GM21447 (cell line): ENCODE data around the gene NTRK3.

ENCODE experiments used
- ATAC-seq: cut with Tn5 transposase; IDR thresholded peaks from one replicate; pipeline ENCODE4 v1.9.1; 2021; ENCODE audit not compliant: unreplicated experiment

Gene NTRK3

DNA sequence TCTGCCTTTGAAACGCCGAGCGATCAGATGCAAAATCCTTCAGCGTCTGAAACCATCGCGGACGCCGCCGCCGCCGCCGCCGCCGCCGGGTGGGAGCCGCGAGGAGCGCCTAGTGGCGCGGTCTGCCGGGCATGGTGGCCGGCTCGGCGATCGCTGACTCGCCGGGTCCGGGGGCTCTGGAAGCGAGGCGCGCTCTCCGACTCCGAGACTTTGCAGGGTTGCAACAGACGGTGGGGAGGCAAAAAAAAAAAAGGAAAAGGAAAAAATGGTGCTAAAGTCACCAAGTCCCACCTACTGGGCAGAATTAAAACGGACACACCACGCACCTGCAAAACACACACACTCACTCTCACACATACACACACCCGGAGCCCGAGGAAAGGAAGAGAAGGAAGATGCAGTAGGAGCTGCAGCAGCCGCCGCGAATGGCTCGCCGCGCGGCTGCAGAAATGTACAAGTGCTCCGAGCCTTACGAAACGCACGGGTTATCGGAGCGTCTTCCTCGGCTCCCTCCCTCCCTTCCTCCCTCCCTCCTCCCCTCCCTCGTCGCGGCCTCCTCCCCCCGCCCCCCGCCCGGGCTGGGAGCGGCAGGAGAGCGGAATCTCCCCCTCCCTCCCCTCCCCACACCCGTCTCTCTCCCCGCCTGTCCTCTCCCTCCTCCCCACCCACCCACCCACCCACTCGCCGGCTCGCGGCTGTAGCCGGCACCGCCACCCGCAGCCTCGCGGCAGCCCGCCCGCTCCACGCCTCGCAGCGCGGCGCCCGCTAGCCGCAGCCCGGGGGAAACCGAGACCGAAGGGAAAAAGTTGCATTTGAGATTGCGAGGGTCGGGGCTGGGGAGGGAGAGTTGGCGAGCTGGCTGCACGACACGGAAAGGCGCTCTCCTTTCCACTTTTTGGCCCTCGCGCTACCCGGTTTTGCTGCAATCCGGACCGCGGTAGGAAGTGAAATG lies at the start of gene NTRK3:
NTRK3 (minus strand) TSS at position 461 of the 952 bp plus-strand sequence. CDS start 586 bp downstream, outside the sequence.
- no peak for ATAC-seq

DNA sequence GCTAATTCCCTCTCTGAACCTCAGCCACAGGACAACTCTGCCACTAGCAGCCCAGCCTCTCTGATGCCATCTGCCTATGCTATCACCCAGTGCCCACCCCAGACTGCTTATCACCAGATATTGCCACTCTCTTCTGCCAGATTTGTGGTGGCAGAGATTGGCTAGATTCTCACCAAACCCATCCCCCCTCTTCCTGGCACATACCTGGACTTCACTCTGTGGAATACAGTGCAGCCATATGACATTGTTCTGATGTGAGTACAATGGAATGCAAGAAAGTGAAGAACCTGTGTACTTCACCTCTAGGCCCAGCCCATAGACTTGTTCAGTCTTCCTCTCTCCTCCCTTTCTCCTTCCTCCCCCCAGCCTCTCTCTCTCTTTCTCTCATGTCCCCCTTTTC lies 46.9 kb upstream of the NTRK3 start:
- no peak for ATAC-seq

DNA sequence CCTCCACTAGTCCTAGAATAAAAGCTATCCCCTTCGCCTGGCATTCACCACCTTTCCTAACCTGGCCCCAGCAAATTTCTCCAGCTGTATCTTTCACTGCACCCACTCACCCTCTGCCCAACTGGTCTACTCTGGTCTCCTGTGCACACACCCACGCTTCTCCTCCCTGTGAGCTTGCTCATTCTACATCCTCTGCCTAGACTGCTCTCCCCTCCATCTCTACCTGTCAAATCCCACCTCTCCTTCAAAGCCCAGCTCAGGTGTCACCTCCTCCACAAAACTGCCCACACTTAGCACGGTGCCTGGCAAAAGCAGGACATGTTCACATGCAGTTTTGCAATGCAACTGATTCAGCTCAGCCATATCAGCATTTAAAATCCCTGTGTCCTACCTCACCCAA lies 45.8 kb upstream of the NTRK3 start:
- ATAC-seq = no peak

DNA sequence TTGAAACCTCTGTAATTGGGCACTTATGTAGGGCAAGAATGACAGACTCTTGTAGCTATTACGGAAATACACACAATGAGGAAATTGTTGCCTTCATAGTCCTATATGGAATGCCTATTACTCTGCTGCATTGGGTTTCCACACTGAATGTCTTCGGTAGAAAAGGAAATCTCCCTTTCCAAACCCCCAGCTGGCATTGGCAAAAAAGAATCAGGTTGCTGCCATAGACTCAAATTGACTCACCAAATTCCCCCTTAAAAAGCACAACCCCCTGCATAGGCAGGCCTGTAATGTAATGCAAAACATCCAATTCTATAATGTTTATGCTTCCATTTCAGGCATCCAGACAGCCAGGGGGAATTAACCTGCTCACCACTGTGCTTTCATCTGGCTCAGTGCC lies 44.8 kb upstream of the NTRK3 start:
- no peak for ATAC-seq

DNA sequence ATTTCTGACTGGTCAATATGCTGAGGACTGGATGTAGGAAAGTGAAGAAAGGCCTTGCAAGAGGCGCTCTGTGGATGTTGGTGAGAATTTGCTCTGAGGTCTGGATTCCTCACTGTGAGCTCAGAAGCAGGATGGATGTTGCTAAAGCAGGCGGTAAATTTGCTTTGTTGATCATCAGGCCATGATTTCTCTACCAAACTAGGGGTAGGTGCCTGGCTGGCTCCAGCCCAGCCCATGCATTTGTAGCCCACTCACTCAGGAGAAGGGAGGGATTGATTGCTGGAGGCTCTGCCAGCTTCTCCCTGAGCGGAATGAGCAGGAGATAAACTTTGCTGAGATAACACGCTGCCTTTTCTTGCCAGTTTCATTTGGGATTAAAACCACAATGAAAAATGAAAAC lies 44.3 kb upstream of the NTRK3 start:
- no peak for ATAC-seq

DNA sequence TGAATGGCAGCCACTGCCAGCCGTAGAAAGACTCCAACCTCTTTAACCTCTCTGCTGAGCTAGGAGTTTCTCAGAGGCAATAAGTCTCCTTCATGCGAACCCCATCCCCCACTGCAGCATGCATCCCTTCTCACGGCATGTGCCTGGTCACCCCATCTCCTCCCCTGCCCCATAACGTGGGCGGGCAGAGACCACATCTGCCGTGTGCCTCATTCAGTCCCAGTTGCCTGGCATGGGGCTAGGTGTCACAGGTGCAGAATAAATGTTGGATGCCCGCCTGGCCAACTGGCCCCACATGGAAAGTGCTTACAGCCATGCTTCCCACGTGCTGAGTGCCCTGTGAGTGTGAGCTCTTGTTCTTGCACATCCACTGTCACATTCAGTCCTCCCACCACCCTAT lies 43.5 kb upstream of the NTRK3 start:
- no peak for ATAC-seq

DNA sequence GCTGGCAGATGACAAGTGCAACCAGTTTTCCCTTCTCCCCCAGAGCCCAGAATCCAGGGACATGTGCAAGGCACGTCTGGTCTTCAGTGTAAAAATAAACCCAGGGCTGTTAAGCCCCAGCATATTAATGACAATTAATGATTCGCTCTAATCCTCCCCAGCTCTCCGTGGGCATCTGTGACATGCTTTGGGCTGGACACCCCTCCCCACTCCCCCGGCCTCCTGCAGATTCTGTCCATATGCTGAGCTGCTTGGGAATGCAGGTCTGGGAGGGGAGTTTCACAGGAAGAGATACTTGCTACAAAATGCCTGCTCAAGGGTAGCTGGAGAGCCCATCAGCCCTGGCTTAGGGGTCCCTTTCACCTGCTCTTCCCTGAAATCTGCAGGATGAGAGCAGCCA lies 43.0 kb upstream of the NTRK3 start:
- no peak for ATAC-seq

DNA sequence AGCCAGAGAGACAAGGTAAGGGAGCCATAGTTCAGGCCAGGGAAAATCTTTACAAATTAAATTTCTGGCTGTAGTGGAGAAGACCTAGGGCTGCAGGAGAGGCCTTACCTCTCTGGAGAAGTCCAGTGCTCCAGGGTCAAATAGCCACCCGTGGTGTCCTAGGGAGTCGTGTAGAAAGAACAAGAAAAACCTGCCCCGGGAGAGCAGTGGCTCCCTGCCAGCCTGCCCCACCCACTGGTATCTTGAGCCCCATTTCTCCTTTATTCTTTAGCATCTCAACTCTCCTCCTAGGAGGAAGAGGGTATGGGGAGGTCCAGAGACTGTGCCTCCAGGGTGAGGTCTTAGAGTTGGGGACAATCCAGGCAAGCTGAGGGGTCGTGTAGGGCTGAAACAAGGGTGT lies 32.1 kb upstream of the NTRK3 start:
- no peak for ATAC-seq

DNA sequence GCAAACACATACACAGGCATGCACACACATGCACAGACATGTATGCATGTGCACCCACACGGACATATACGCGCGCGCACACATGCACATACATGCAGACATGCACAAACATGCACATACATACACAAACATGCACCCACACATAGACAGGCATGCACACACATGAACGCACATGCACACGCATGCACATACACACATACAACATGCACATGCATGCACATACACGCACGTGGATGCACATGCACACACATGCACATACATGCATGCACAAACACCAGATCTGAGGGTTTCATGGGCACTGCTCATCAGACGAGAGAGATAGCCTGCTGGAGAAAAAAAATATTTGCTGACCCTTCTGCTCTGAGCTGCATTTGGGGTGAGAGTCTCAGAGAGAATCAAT lies 31.7 kb upstream of the NTRK3 start:
- ATAC-seq = no peak

DNA sequence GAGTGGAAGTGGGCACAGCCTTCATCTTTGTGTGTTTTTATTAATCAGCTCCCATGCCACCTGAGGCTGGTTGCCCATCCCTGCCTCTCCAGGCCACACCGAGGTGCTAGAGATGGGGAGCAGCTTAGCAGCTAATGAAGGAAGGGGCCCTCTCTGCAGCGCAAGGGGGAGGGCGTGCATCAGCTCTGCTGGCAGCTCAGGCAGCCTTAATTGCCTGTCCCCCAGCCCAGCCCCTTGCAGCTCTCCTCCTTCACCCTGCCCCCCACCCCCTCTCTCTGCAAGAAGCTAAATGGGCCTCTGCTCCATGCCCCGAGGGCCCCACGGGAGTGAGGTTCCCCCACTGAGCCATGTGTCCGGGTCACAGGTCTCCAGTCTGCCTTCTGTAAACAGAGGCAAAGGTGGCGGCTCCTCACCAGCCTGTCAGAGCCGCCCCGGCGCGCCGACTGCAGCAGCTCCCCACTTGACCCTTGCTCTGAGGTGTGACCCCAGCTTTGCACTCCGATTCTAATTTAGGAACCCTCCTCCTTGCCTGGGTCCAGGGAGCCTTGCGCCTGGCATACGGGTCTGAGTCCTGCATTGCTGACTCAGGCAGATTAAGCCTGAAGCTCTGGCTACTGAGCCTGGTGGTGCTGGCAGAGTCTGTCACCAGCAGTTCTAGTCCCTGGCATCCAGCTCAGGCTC lies 27.9 kb upstream of the NTRK3 start:
- ATAC-seq = no peak

DNA sequence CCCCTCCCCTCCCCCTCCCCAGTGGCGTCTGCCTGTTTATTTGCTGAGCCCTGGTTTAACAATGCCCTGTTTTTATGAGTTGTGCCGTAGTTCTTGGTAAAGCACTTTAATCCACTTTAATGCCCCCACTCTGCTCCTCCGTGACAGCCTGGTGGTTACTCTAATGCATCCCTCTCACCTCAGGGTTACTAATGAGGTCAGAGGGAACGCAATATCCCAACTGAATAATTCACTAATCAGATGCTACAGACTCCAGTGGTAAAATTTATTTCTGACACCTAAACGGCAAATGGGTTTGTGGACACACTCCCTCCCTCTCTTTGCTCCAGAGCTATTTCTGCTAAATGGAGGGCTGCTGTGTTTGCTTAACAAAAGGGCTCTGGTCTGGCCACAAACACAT lies 26.1 kb upstream of the NTRK3 start:
- no peak for ATAC-seq

DNA sequence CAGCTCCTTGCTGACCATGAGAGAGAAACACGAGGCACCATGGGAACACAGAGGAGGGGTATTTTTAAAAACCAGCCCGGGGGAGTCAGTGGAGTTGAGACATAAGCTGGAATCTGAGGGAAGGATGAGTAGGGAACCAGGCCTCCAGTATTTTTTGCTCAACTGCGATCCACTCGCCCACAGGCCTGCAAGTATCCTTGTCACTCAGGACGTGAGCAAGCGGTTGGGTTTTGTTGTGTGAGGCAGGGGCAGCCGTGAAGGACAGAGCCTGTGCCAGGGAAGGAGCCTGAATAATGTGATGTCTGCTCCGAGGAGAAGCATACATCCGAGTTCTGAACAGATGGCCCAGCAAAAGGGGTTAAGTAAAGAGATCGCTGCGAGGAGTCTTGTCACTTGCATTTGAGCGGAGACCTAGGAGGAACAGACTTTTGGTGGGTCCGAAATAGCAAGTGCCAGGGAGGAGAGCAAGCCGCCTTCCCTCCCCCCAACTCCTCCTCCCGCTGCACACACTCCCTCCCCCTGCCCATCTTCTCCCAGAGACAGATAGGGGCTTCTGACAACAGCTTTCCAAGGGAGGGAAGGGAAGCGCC lies 20.4 kb upstream of the NTRK3 start:
- ATAC-seq = no peak

DNA sequence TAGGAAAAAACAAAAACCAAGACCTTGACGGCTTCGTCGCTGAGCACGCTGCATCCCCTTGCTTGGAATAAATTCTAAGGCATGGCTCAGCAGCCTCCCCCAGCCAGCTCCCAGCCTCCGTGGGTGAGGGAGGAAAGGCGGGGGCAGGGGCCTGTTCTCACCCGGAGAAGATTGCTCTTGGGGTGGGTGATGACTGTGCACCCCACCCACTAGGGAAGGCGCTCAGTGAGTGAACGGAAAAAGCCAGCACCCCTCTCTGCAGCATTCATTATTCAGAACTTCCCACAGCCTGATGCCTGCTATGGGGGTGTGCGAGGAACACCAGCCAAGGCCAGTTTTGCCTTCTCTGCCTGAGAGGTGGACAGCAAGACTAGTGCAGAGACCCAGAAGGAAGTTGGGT lies 19.3 kb upstream of the NTRK3 start:
- no peak for ATAC-seq

DNA sequence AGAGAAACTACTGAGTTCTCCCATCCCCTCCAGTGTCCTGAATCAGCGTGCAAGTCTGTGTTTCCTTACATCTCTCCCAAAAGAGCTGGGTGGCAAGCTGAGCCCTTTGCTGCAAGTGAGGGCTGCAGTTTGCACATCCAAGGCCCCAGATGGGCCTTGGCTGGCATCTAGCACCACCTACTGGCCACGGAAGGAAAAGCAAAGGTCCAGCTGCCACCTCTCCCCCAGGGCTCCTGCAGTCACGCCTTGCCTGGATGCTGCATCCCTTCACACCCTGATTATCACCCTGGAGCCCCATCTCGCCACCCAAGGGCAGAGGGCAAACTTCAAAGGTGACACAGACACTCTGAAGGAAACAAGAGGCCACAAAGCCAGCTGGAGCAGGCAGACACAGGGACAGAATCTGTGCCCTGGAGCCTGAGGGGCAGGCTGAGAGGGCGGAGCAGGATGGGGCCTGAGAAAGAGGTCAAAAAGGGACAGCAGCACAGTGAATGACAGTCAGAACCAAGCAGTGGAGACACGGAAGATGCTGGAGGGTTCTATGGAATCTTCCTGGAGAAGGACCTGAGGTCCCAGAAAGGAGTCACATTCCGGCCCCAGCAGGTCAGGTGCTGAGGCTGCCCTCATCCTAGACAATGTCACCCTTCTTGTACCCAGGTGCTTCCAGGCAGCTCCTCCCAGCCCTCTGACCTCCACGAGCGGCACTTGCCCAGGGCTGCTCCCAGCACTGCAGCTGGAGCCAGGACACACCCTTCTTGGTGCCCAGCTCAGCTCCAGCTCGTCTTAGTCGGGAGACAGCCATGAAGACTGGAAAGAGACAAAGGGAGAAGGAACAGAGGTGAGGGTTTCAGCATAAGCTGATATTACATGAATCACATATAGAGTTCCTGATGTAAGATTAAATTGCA lies 18.3 kb upstream of the NTRK3 start:
- no peak for ATAC-seq

DNA sequence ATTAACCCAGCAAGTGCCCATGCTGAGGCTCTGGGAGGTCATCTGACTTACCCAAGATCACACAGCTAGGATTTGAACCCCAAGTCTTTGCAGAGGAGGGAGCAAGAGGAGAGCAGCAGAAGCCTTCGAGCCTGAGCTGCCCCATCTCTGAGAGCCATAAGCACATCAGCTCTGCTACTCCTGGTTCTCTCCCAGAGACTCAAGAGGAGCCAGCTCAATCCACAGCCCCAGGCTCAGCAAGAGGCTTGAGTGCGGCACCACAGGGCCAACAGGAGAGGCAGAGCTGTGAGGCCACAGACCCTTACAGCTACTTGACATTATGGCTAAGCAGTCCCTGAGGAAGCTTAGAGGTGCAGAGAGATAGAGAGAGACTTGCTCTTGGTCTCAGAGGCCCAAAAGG lies 15.9 kb upstream of the NTRK3 start:
- ATAC-seq = no peak

DNA sequence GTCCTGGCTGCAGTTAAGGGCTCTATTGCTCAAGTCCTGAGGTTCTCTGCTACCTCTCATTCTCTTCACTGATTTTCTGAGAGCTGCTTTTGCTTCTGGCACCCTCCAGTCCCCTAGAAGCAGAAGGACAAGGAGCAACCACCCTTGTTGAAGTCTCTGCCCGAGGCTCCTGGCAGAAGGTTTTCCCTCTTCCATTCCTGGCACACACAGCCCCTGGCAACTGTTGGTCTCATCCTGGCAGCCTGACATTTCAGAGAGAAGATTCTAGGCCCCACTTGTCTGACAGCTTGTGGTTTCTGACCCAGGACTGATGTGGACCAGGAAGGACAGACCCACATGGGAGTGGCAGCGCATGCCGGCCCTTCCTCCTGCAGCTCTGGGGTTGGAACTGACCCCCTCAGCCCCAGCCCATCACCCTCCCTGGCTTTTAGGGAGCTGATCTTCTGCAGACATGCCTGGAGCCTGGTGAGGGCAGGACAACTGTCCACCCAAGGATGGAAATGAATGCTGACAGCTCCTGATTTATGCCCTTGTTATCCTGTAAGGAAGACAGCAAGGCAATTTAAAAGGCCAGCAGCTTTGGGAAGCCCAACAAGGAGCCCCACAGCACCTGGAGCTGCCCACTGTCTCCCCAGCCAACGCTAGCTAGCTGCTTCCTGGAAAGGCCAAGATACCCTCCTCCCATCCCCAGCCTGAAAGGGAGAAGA lies 13.0 kb upstream of the NTRK3 start:
- no peak for ATAC-seq

DNA sequence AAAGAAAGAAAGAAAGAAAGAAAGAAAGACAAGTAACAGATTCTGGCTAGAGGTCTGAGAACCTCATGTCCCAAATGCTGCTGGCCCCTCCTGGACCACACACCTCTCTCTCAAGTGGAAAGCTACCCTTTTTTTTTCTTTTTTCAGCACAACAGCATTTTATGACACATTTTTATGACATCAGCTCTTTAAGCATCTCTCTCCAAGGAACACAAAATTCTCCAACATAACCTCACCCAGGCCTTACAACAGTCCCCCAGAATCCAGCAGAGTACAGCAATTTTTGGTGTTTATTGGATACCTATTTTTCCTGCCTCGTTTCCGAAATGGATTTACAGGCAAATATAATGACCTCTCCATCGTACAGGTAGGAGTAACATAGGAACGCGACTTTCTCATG lies 11.2 kb upstream of the NTRK3 start:
- ATAC-seq = no peak

DNA sequence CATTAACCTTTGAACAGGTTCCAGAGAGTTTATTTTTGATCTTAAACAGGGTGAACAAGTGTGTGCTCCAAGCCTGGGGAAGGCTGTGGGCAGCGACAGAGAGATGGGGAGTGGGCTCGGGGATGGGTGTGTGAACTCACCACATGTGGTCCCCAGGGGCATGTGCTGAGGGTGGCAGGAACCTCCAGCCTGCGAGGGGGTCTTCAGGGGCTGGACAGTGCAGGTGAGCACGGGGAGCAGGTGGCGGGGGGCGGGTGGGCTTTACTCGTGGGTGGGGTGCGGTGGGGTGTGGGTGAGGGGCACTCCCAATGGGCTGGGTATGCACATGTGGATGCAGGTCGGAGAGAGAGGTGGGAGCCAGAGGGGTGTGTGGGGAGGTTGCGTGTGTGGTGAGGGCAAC lies 9.6 kb upstream of the NTRK3 start:
- ATAC-seq = no peak

DNA sequence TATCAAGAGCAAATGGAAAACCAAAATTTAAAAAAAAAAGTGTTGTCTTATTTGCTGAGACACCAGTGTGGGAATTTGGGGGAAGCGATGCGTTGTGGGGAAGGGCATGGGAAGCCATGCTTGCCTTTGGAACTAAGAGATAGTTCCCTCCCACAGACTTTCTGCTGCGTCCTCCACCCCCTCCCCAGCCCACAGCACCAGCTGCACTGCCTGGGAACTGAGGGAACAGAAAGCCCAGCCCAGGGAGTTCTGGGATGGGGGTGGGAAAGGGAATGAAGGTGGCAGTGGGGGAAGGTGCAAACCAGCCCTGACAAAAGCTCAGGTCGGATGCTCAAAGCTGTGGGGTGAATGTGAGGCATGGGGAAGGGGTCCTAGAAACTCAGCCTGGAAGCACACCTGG lies 8.1 kb upstream of the NTRK3 start:
- ATAC-seq = no peak

DNA sequence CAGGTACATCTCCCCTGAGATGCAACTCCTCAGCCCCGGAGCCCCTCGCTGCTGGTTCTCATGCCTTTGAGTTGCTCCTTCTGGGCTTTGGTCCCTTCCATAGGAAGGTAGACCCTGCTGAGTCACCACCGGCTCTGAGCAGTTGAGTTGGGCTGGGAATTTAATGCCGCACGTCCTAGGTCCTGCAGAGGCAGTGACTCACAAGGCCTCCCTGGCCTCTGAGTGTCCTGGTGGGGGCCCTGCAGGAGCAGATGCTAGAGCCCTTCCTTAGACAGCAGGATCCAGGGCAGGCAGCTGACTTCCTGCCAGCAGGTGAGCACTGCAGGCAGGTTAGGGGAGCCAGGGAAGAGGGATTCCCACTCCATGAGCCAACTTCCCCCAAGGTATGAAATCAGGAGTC lies 5.5 kb upstream of the NTRK3 start:
- no peak for ATAC-seq
